ENCODE results near the gene KLF17. TPM values are rescaled to one million over a fixed set of nuclear protein-coding genes. Genes with fewer than 3 reads are reported as not detected.

Gene KLF17
- total and polyA plus RNA-seq, 2 experiments from 2014 or later: not detected

GRCh38 chr1:44120398-44120949 lies 1.9 kb downstream of the KLF17 start:
- WGBS (ENCODE audit: low lambda C conversion rate, missing lambda C conversion rate): 79% methylated on average over 5 of the region's 5 CpGs
- TF ChIP-seq, protein P1, sequence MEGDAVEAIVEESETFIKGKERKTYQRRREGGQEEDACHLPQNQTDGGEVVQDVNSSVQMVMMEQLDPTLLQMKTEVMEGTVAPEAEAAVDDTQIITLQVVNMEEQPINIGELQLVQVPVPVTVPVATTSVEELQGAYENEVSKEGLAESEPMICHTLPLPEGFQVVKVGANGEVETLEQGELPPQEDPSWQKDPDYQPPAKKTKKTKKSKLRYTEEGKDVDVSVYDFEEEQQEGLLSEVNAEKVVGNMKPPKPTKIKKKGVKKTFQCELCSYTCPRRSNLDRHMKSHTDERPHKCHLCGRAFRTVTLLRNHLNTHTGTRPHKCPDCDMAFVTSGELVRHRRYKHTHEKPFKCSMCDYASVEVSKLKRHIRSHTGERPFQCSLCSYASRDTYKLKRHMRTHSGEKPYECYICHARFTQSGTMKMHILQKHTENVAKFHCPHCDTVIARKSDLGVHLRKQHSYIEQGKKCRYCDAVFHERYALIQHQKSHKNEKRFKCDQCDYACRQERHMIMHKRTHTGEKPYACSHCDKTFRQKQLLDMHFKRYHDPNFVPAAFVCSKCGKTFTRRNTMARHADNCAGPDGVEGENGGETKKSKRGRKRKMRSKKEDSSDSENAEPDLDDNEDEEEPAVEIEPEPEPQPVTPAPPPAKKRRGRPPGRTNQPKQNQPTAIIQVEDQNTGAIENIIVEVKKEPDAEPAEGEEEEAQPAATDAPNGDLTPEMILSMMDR (IDR thresholded peaks at IDR 0.05; ENCODE audit: poor library complexity): no peak
- TF ChIP-seq EZH2 (IDR thresholded peaks at IDR 0.05; ENCODE audit: borderline replicate concordance) (no peak), EZH2phosphoT487 (IDR thresholded peaks at IDR 0.05; ENCODE audit: low read depth, severe bottlenecking, unreplicated experiment) (no peak)
- H3K4me1 ChIP-seq (ENCODE audit: insufficient read depth): no peaks in the 10 kb centered on the region
- H4K20me1 ChIP-seq (ENCODE audit: insufficient read depth, poor library complexity, severe bottlenecking): no peaks in the 10 kb centered on the region
- H3K27me3 ChIP-seq: no peaks in the 10 kb centered on the region
- DNase-seq (ENCODE audit: low spot score): no peak
- H3K27ac ChIP-seq: no peak overlapping the region
- no peak overlapping the region for H3K4me2 ChIP-seq
- no peak overlapping the region for H3K4me3 ChIP-seq
- H2AFZ ChIP-seq: no peak overlapping the region
- no peaks in the 10 kb centered on the region for H3K79me2 ChIP-seq
- no peaks in the 10 kb centered on the region for H3K9me2 ChIP-seq (replicated peaks; ENCODE audit: insufficient read depth)
- H3K36me3 ChIP-seq (replicated peaks; ENCODE audit: insufficient read depth, low read depth): no peaks in the 10 kb centered on the region
- no peaks in the 10 kb centered on the region for H3K9me3 ChIP-seq (ENCODE audit: low read depth)

- H2AFZ ChIP-seq: no peak overlapping the region
- H3K9me2 ChIP-seq (replicated peaks; ENCODE audit: insufficient read depth): no peaks in the 10 kb centered on the region
- no peaks in the 10 kb centered on the region for H3K9me3 ChIP-seq (ENCODE audit: low read depth)
- 86% methylated on average over 16 of the region's 16 CpGs for WGBS (ENCODE audit: low lambda C conversion rate, missing lambda C conversion rate)
- H3K79me2 ChIP-seq: no peaks in the 10 kb centered on the region
- TF ChIP-seq EZH2 (IDR thresholded peaks at IDR 0.05; ENCODE audit: borderline replicate concordance) (no peak), EZH2phosphoT487 (IDR thresholded peaks at IDR 0.05; ENCODE audit: low read depth, severe bottlenecking, unreplicated experiment) (no peak)
- TF ChIP-seq, protein P1 (IDR thresholded peaks at IDR 0.05; ENCODE audit: poor library complexity): no peak
- no peaks in the 10 kb centered on the region for H3K27me3 ChIP-seq
- H3K4me2 ChIP-seq: no peak overlapping the region
- no peak overlapping the region for H3K4me3 ChIP-seq
- H3K27ac ChIP-seq: no peak overlapping the region
- DNase-seq (ENCODE audit: low spot score): no peak
- H4K20me1 ChIP-seq (ENCODE audit: insufficient read depth, poor library complexity, severe bottlenecking): no peaks in the 10 kb centered on the region
- no peaks in the 10 kb centered on the region for H3K36me3 ChIP-seq (replicated peaks; ENCODE audit: insufficient read depth, low read depth)
- no peaks in the 10 kb centered on the region for H3K4me1 ChIP-seq (ENCODE audit: insufficient read depth)
Measured at GRCh38 chr1:44129616-44130500, 11.2 kb downstream of the KLF17 start.

DNA sequence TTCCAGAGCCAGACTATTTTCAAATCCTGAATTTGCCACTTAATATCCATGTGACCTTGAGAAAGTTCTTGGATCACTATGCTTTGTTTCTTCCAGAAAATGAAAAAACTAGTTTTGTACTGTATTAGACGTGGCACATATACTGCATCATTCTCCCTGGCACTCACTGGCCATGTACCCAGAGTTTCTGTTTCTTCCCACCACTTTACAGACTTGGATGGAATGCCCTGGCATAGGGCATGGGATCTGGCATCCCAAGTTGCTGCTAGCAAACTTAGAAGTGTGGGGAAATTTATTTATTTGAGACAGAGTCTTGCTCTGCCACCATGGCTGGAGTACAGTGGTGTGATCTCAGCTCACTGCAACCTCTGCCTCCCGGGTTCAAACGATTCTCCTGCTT lies 12.8 kb downstream of the KLF17 start:
- TF ChIP-seq EZH2 (IDR thresholded peaks at IDR 0.05; ENCODE audit: borderline replicate concordance) (no peak), EZH2phosphoT487 (IDR thresholded peaks at IDR 0.05; ENCODE audit: low read depth, severe bottlenecking, unreplicated experiment) (no peak)
- TF ChIP-seq, protein P1 (IDR thresholded peaks at IDR 0.05; ENCODE audit: poor library complexity): no peak
- no peak overlapping the region for H3K27ac ChIP-seq
- no peak overlapping the region for H3K4me3 ChIP-seq
- H3K9me2 ChIP-seq (replicated peaks; ENCODE audit: insufficient read depth): no peaks in the 10 kb centered on the region
- no peak overlapping the region for H3K4me2 ChIP-seq
- WGBS (ENCODE audit: low lambda C conversion rate, missing lambda C conversion rate): 78% methylated on average over 3 of the region's 3 CpGs
- no peak overlapping the region for H2AFZ ChIP-seq
- no peaks in the 10 kb centered on the region for H4K20me1 ChIP-seq (ENCODE audit: insufficient read depth, poor library complexity, severe bottlenecking)
- H3K36me3 ChIP-seq (replicated peaks; ENCODE audit: insufficient read depth, low read depth): no peaks in the 10 kb centered on the region
- no peaks in the 10 kb centered on the region for H3K79me2 ChIP-seq
- no peaks in the 10 kb centered on the region for H3K9me3 ChIP-seq (ENCODE audit: low read depth)
- no peaks in the 10 kb centered on the region for H3K4me1 ChIP-seq (ENCODE audit: insufficient read depth)
- no peak for DNase-seq (ENCODE audit: low spot score)
- no peaks in the 10 kb centered on the region for H3K27me3 ChIP-seq

Measured in hepatocyte (in vitro differentiated cells).